Measurements from ENCODE around the gene SERPINB1.

- TF ChIP-seq CTCF (IDR thresholded peaks at IDR 0.05) (no peak), RCOR1 (IDR thresholded peaks at IDR 0.05; ENCODE audit: low read depth, low read length) (no peak), REST (IDR thresholded peaks at IDR 0.05) (no peak), MAX (IDR thresholded peaks at IDR 0.05) (no peak)
Observed at GRCh38 chr6:2870046-2870636, 28.5 kb upstream of the SERPINB1 start.

Measured in A549 (cell line).